Smooth muscle cell of trachea (primary cell): ENCODE data around the gene NSD2. TPM values are rescaled to one million over a fixed set of nuclear protein-coding genes. Genes with fewer than 3 reads are reported as not detected.

Source experiments
- total RNA-seq: library from RNA; depleted of rRNA; stranded (reverse); fragments of >200 nt; gene quantifications from 2 replicates; pipeline ENCODE4 v1.2.1, GENCODE V29; 2014

NSD2 gene
- 64.0 and 110 TPM in 2 replicates for total RNA-seq

GRCh38 chr4:1870578-1871443 lies at the start of gene NSD2:
TSS of gene NSD2 (plus strand) at chr4:1871393. CDS start at chr4:1900655, 29,262 bp downstream.

GRCh38 chr4:1856071-1856942 lies 14.9 kb upstream of the NSD2 start, which contains the start of gene LETM1:
TSS of gene LETM1 (minus strand) at chr4:1856156. CDS start at chr4:1855950, 206 bp downstream.

GRCh38 chr4:2008921-2009650 lies 137.9 kb downstream of the NSD2 start, which contains the start of gene NELFA:
TSS of gene NELFA (minus strand) at chr4:2008974. CDS start at chr4:2008959, 15 bp downstream.

Other genes starting within 250 kb of the NSD2 start
- gene FAM53A, start 187.1 kb upstream of the NSD2 start, total RNA-seq: 2.3 TPM in 2 replicates
- 50.2 and 63.2 TPM in 2 replicates for gene SLBP, start 159.1 kb upstream of the NSD2 start, total RNA-seq
- gene TMEM129, start 150.1 kb upstream of the NSD2 start, total RNA-seq: 38.0 and 56.7 TPM in 2 replicates
- gene TACC3, start 149.9 kb upstream of the NSD2 start, total RNA-seq: 4.6 and 31.0 TPM in 2 replicates
- gene FGFR3, start 78.1 kb upstream of the NSD2 start, total RNA-seq: 0.33 and 0.44 TPM in 2 replicates
- gene LETM1, start 15.2 kb upstream of the NSD2 start, total RNA-seq: 56.1 and 76.1 TPM in 2 replicates
- 18.9 and 19.4 TPM in 2 replicates for gene NELFA, start 137.6 kb downstream of the NSD2 start, total RNA-seq
- under 0.01 and 0.17 TPM in 2 replicates for gene NAT8L, start 187.9 kb downstream of the NSD2 start, total RNA-seq